HG03135 (cell line): Measurements from ENCODE around the gene HSD17B8.

ENCODE experiments used
- ATAC-seq: cut with Tn5 transposase; IDR thresholded peaks from one replicate; pipeline ENCODE4 v1.9.1; 2021; ENCODE audit warnings: mild to moderate bottlenecking, moderate library complexity; ENCODE audit not compliant: unreplicated experiment

Gene HSD17B8

DNA sequence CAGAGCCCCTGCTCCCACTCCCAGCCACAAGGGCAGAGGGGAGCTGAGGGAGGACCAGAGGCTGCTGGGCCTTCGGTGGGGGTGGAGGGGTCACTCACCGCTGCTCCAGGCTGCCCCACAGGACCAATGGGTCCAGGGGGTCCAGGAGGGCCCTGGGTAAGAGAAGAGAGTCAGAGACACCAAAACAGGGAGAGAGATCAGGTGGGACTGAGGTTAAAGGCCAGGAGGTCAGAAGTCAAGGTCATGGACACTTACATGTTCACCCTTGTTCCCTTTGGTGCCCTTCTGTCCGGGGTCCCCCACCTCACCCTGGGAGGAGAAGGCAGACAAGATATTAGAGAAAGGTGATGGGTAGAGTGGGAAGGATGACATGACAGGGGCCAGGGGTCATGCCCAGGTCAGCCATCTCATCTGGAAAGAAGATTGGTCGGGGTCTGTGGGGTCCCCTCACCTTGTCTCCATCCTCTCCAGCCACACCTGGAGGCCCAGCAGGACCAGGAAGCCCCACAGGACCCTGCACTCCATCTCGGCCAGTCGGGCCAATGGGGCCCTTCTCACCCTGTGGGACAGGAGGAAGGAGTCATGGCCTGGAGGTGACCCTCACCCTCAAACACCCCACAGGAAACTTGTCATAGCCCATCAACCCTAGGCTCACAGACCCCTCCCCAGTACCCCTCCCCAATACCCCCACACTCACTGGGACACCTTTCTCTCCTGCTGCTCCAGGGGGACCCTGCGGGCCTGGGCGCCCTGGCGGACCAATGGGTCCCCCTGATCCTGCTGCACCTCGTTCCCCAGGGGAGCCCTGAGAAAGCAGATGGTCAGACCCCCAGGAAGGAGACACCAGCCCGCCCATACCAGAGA lies 33.2 kb upstream of the HSD17B8 start:
- ATAC-seq = no peak

- no peak for ATAC-seq
These were observed 32.4 kb upstream of the HSD17B8 start for GRCh38 chr6:33171880-33172687.

GRCh38 chr6:33172688-33173534 lies 31.5 kb upstream of the HSD17B8 start:
- no peak for ATAC-seq

DNA sequence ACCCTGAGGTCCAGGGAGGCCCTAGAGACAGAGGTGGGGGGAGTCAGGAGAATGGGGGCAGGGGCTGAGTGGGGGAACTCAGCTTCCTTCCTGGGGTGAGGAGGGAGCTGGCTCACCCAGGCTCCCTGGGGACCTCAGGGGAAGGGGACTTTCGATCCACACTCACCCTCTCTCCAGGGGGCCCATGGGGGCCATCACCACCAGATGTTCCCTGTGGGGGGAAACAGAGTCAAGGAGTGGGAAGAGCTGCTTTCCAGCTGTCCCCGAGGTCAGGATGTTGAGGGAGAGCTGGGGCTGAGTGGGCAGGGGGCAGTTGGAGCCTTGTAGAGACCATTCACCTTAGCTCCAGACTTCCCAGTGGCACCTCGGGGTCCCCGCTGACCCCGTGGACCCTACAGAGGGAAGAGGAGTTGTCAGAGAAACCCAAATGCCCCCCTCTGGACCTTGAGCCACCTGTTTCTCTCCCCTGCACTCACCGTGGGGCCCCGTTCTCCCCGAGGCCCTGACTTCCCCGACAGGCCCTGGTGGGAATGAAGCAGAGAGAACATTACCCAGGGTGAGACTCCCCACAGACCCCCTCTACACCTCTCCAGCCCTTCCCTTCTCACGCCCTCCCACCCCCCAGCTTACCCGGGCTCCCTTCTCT lies 30.8 kb upstream of the HSD17B8 start:
- ATAC-seq = no peak

DNA sequence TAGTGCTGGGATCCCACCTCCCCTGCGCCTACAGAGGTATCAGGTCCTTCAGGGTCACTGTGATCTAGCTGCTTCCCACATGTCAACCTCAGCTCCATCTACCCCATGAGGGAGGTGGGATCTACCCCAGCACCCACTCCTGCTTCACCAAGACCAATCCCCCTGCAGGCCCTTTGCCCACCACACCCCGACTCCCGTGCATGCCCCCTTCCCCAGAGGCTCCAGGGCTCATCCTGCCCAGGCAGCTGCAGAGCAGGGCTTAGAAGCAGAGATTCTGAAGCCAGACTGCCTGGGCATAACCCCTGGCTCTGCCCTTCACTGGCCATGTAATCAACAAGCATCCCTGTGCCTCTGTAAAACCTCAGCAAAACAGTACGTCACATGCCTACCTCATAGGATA lies 29.7 kb upstream of the HSD17B8 start:
- no peak for ATAC-seq

- ATAC-seq = no peak
These were observed 28.9 kb upstream of the HSD17B8 start for GRCh38 chr6:33175436-33176069.

- ATAC-seq = no peak
These were observed 27.5 kb upstream of the HSD17B8 start for GRCh38 chr6:33176906-33177305.

- ATAC-seq = no peak
These were observed 26.7 kb upstream of the HSD17B8 start for GRCh38 chr6:33177552-33178446.

- no peak for ATAC-seq
These were observed 25.5 kb upstream of the HSD17B8 start for GRCh38 chr6:33178755-33179475.

- no peak for ATAC-seq
These were observed 23.3 kb upstream of the HSD17B8 start for GRCh38 chr6:33181141-33181540.

- ATAC-seq = no peak
These were observed 21.3 kb upstream of the HSD17B8 start for GRCh38 chr6:33183071-33183683.

DNA sequence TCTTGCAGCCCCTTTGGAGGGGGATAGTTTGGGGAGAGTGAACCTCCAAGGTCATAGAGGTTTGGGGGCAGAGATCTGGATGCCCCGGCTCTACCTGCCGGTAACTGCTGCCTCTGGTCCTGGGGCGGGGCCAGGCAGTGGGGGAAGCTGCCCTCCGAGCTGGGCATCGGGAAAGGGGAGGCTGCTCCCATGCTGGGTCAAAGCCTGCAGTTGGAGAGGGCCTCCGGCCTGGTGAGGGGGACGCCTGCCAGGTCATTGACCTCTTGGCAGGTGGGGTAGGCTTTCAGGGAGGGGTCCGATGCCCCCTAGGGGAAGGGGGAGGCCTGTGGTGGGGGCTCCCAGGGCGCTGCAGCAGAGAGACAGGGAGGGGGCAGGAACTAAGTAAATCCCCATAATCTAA lies 19.3 kb upstream of the HSD17B8 start:
- no peak for ATAC-seq

DNA sequence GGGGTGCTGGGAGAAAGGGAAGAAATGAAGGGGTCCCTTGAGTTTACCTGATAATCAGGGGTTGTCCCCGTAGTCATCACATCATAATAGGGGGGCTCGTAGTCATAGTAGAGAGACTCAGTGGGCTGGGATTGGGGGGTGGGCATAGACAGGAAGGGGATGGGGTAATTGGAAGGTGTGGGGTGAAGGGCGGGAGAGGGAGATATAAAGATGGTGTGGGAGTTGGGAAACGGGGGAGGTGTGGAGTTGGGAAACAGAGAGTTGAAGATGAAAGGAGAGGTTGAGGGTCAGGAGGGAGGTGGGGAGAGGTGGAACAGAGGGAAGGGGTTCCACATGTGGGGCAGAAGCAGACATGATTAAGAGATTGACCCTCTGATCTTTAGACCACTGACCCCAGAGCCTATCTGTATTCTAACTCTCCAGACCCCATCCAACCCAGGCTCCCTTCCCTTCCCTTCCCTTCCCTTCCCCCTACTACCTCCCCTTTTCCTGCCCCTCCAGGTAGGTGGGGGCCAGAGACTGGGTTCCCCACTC lies 18.7 kb upstream of the HSD17B8 start:
- no peak for ATAC-seq

DNA sequence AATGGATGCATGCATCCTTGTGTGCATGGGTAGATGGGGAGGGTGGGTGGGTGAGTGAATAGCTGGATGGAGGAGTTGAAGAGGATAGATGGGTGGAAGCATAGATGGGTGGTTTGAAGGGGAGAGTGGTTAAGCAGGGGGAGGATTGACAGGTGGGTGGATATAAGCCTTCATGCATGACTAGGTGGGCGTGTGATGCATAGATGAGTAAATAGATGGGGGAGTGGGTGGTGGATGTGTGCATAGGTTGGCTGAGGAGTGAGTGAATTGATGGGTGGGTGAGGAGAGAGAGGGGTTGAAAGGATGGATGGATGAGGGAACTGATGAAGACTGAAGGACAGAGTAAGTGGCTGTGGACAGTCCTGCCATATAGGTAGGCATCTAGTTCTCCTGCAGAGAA lies 16.6 kb upstream of the HSD17B8 start:
- ATAC-seq = no peak

DNA sequence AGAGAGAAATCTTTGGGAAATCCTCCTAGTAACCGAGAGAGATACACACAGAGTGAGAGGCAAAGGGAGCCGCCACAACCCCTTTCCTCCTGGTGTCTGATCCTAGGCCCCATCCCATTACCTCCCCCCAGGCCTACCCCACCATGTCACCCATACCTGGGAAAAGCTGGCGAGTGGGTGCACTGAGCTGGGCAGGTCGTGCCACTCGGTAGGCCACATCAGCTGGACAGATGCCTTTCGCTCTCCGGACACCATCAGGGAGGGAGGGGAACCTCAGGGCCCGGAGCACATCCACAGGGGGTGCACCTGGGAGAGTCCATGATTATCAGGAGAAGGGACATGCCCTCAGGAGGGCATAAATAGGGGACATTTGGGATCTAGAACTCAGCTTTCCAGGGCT lies 15.3 kb upstream of the HSD17B8 start:
- no peak for ATAC-seq

DNA sequence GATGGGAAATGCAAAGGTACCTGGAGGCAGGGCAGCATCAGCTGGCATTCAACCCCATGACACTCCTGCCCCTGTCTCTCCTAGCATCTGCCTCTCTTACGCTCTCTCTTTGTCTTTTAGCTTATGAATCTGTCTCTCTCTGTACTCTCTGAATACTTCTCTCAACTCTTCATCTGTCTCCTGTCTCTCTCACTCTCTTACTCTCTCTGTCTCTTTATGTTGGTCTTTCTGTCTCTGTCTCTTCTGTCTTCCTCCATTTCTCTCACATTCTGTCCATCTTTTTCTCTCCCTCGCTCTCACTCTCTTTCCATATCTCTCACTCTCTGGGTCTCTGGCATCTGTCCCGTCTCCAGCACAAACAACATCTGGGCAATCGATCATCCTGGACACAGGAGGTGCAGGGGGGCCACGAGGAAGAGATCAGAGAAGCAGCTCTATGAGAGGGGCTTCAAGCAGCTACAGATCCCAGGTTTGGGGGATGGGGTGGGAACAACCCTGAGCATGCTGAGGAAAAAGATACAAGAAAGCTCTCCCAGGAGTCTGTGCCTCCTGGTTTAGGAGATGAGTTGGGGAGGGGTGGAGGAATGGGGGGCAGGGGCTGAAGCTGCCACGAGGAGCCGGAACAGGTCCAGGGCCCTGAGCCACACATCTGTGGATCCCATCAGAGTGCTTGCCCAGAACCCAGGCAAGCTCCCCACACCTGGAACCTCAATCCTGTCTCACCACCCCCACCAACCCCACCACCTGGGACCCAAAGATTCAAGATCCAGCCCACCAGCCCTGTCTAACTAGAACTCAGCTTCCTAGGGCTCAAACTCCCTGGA lies 14.6 kb upstream of the HSD17B8 start:
- ATAC-seq = no peak

- ATAC-seq = no peak
These were observed 13.8 kb upstream of the HSD17B8 start for GRCh38 chr6:33190504-33191107.
